HepG2 (cell line): ENCODE measurements around the gene RAB40C. TPM values are rescaled to one million over a fixed set of nuclear protein-coding genes. Genes with fewer than 3 reads are reported as not detected.

Experiments used
- CERS6 ChIP-seq: sonication (generic); formaldehyde crosslinking; IDR thresholded peaks from 2 replicates; pipeline ENCODE4 v1.5.0; 2020; ENCODE audit warnings: missing genetic modification reagents
- ESRRA ChIP-seq: sonication (generic); formaldehyde crosslinking; IDR thresholded peaks from 2 replicates; pipeline ENCODE4 v1.5.1; 2020; ENCODE audit warnings: mild to moderate bottlenecking, low read depth, missing genetic modification reagents
- HOXA7 ChIP-seq: sonication (generic); formaldehyde crosslinking; IDR thresholded peaks from 2 replicates; pipeline ENCODE4 v1.8.1; 2022; ENCODE audit warnings: mild to moderate bottlenecking, missing genetic modification reagents, moderate library complexity
- LBX2 ChIP-seq: sonication (generic); formaldehyde crosslinking; IDR thresholded peaks from 2 replicates; pipeline ENCODE4 v1.5.0; 2020; ENCODE audit warnings: missing genetic modification reagents, mild to moderate bottlenecking, borderline replicate concordance
- PAWR ChIP-seq: sonication (generic); formaldehyde crosslinking; IDR thresholded peaks from 2 replicates; pipeline ENCODE4 v1.4.0; 2020; ENCODE audit warnings: missing genetic modification reagents, mild to moderate bottlenecking, borderline replicate concordance
- POGK ChIP-seq: sonication (generic); formaldehyde crosslinking; conservative IDR thresholded peaks from 2 replicates; pipeline ENCODE4 v1.8.0; 2022; ENCODE audit warnings: mild to moderate bottlenecking, moderate library complexity, missing genetic modification reagents
- SALL2 ChIP-seq: sonication (generic); formaldehyde crosslinking; IDR thresholded peaks from 2 replicates; pipeline ENCODE4 v1.8.1; 2023; ENCODE audit warnings: mild to moderate bottlenecking, missing genetic modification reagents, inconsistent platforms
- TAF1 ChIP-seq: sonication (generic); formaldehyde crosslinking; IDR thresholded peaks from 2 replicates; pipeline ENCODE4 v1.4.0; 2020; ENCODE audit warnings: missing genetic modification reagents
- TIGD3 ChIP-seq: sonication (generic); formaldehyde crosslinking; IDR thresholded peaks from 2 replicates; pipeline ENCODE4 v1.5.1; 2020; ENCODE audit warnings: mild to moderate bottlenecking, missing genetic modification reagents, borderline replicate concordance
- ZBTB37 ChIP-seq: sonication (generic); formaldehyde crosslinking; IDR thresholded peaks from 2 replicates; pipeline ENCODE4 v1.4.0; 2020; ENCODE audit warnings: mild to moderate bottlenecking, missing genetic modification reagents
- ZBTB4 ChIP-seq: sonication (generic); formaldehyde crosslinking; IDR thresholded peaks from 2 replicates; pipeline ENCODE4 v1.4.0; 2020; ENCODE audit warnings: missing genetic modification reagents, mild to moderate bottlenecking, borderline replicate concordance
- ZMAT5 ChIP-seq: sonication (generic); formaldehyde crosslinking; IDR thresholded peaks from 2 replicates; pipeline ENCODE4 v1.5.0; 2020; ENCODE audit warnings: mild to moderate bottlenecking, low read depth, missing genetic modification reagents, borderline replicate concordance
- ZNF354B ChIP-seq: sonication (generic); formaldehyde crosslinking; IDR thresholded peaks from 2 replicates; pipeline ENCODE4 v1.8.0; 2022; ENCODE audit warnings: mild to moderate bottlenecking, missing genetic modification reagents
- ZNF382 ChIP-seq: sonication (generic); formaldehyde crosslinking; IDR thresholded peaks from 2 replicates; pipeline ENCODE4 v1.5.0; 2020; ENCODE audit warnings: missing genetic modification reagents, mild to moderate bottlenecking, borderline replicate concordance
- ZNF460 ChIP-seq: sonication (generic); formaldehyde crosslinking; IDR thresholded peaks from 2 replicates; pipeline ENCODE4 v1.5.1; 2020; ENCODE audit warnings: missing genetic modification reagents, mild to moderate bottlenecking, borderline replicate concordance
- ZNF740 ChIP-seq: sonication (generic); formaldehyde crosslinking; IDR thresholded peaks from 2 replicates; pipeline ENCODE4 v1.4.0; 2020; ENCODE audit warnings: missing genetic modification reagents
- ZNF792 ChIP-seq: IDR thresholded peaks from 2 replicates; pipeline ENCODE4 v1.6.1; 2016
- polyA plus RNA-seq, 8 experiments: library from polyadenylated mRNA; depleted of rRNA in 3 of 8; stranded (reverse) in 7 of 8; unstranded in 1 of 8; fragments of >200 nt; fragmentation: Illumina TruSeq in 4 of 8; extraction: Trizol in 4 of 8; gene quantifications; 2 replicates each; pipeline versions ENCODE4 v1.2.1 to v1.2.3, GENCODE V29; 2011 to 2016; ENCODE audit warnings: low read depth in 4 of 8, missing spikeins in 1 of 8, mixed read lengths in 1 of 8; ENCODE audit not compliant: insufficient read depth in 1 of 8
- total RNA-seq, 5 experiments: library from RNA; depleted of rRNA; stranded (reverse); fragments of >200 nt; fragmentation: Illumina TruSeq; extraction: Trizol; gene quantifications; 2 replicates each; pipeline ENCODE4 v1.2.3, GENCODE V29; 2016; ENCODE audit warnings: low read depth in 1 of 5

Gene RAB40C
- total and polyA plus RNA-seq, 2 of the 13 experiments (the other 11 are each of a cell fraction or from before 2014, with no cell fraction given), result 7.7 to 11.5 TPM

GRCh38 chr16:636206-637080 lies 46.6 kb downstream of the RAB40C start, which contains the start of gene METTL26 (continued):
- TF ChIP-seq CERS6 (CRISPR knock-in tag) (no peak), SALL2 (CRISPR knock-in tag) (peak; percentile 12; the same call in 1 of the 2 replicates), ZNF382 (CRISPR knock-in tag) (no peak), ZMAT5 (CRISPR knock-in tag) (no peak), HOXA7 (CRISPR knock-in tag) (no peak), TAF1 (peak; percentile 69), ZNF354B (CRISPR knock-in tag) (peak; percentile 52; the same call in 1 of the 2 replicates), ZNF792 (CRISPR knock-in tag) (no peak), TIGD3 (CRISPR knock-in tag) (no peak; the same call in 1 of the 2 replicates), PAWR (CRISPR knock-in tag) (no peak), ZNF740 (CRISPR knock-in tag) (no peak), ZBTB37 (CRISPR knock-in tag) (no peak), ZNF460 (CRISPR knock-in tag) (no peak), LBX2 (CRISPR knock-in tag) (peak; percentile 79; the same call in 1 of the 2 replicates), ZBTB4 (CRISPR knock-in tag) (no peak), POGK (CRISPR knock-in tag) (peak; percentile 87; the same call in 1 of the 2 replicates), ESRRA (no peak; the same call in none of the 2 replicates)
